CD4-positive, alpha-beta T cell (primary cell): ENCODE measurements around the gene PAFAH1B2. TPM values are rescaled to one million over a fixed set of nuclear protein-coding genes. Genes with fewer than 3 reads are reported as not detected.
"Not testable (repeated sequence)": the region's sequence is repeated elsewhere in the genome, so short reads cannot be mapped to it uniquely, and the experiment has no call there.

Experiments
- ATAC-seq: fragments of 200-7000 bp; cut with Tn5 transposase; one replicate; pipeline ENCODE4 v1.10.0; 2022; ENCODE audit warnings: mild to moderate bottlenecking; ENCODE audit not compliant: poor library complexity
- CTCF ChIA-PET: fragments of 350-600 bp; sonication (Branson Sonifier 250); formaldehyde crosslinking; loops from one replicate; lab custom pipeline; 2021; ENCODE audit warnings: antibody characterized with exemption, inconsistent platforms; lab: Charles Lee
- POLR2A ChIA-PET: fragments of 350-600 bp; sonication (Branson Sonifier 250); formaldehyde crosslinking; loops from one replicate; lab custom pipeline; 2021; ENCODE audit warnings: antibody characterized with exemption, inconsistent platforms; lab: Charles Lee
- DNase-seq, 14 experiments: peaks; one replicate each; pipeline ENCODE4 v3.0.0-alpha.2; 2013 to 2020; ENCODE audit warnings: mixed read lengths in 2 of 14
- H3K27ac ChIP-seq, 2 donors: one replicate each; pipeline versions ENCODE4 v1.5.1 to v1.7.0; 2013; ENCODE audit warnings: low read length in 2 of 2, low read depth in 1 of 2, mild to moderate bottlenecking in 1 of 2
- H3K27me3 ChIP-seq, 2 experiments: 1 replicate in 1 of 2; 2 replicates in 1 of 2; pipeline versions ENCODE4 v1.6.1 to v1.7.0; 2013; ENCODE audit warnings: low read length in 2 of 2, control low read depth in 1 of 2, mild to moderate bottlenecking in 1 of 2, moderate library complexity in 1 of 2; ENCODE audit not compliant: insufficient read depth in 2 of 2, control insufficient read depth in 1 of 2
- H3K36me3 ChIP-seq: one replicate; pipeline ENCODE4 v1.6.1; 2013; ENCODE audit warnings: low read length, control low read depth; ENCODE audit not compliant: insufficient read depth
- H3K4me1 ChIP-seq: one replicate; pipeline ENCODE4 v1.6.1; 2013; ENCODE audit warnings: low read length, control low read depth; ENCODE audit not compliant: insufficient read depth
- H3K4me3 ChIP-seq: one replicate; pipeline ENCODE4 v1.5.1; 2013; ENCODE audit warnings: mild to moderate bottlenecking, low read length, moderate library complexity
- H3K9me3 ChIP-seq, 2 experiments: 1 replicate in 1 of 2; 2 replicates in 1 of 2; pipeline versions ENCODE4 v1.6.1 to v1.7.0; 2013; ENCODE audit warnings: low read length in 2 of 2, mild to moderate bottlenecking in 2 of 2, control low read depth in 1 of 2, moderate library complexity in 1 of 2; ENCODE audit not compliant: control insufficient read depth in 1 of 2, insufficient read depth in 1 of 2
- H3K27ac Mint-ChIP-seq: one replicate; pipeline ENCODE4 v1.8.0; 2020; ENCODE audit warnings: mixed read lengths
- H3K27me3 Mint-ChIP-seq: one replicate; pipeline ENCODE4 v1.8.0; 2021; ENCODE audit warnings: mixed read lengths
- H3K36me3 Mint-ChIP-seq: one replicate; pipeline ENCODE4 v1.8.0; 2021; ENCODE audit warnings: low read depth, mixed read lengths
- H3K4me1 Mint-ChIP-seq: one replicate; pipeline ENCODE4 v1.8.0; 2021; ENCODE audit warnings: low read depth, mixed read lengths
- H3K4me3 Mint-ChIP-seq: one replicate; pipeline ENCODE4 v1.8.0; 2020; ENCODE audit warnings: mild to moderate bottlenecking, mixed read lengths
- H3K9me3 Mint-ChIP-seq: one replicate; pipeline ENCODE4 v1.8.0; 2020; ENCODE audit warnings: mixed read lengths
- CTCF ChIP-seq: fragments of 200-600 bp; IDR thresholded peaks from one replicate; pipeline ENCODE4 v1.8.0; 2022; ENCODE audit warnings: antibody characterized with exemption, mild to moderate bottlenecking
- intact Hi-C, 2 experiments: fragments of 100-400 bp; cut with DNase I in 1 of 2; cut with micrococcal nuclease in 1 of 2; formaldehyde crosslinking; loops; one replicate each; pipeline versions ENCODE4 v1.15.1 to v1.9.0; 2023 to 2025; cut with DNase I, micrococcal nuclease
- total RNA-seq, 174 experiments: library from RNA in 2 of 174; stranded (reverse) in 2 of 174; gene quantifications; one replicate each; pipeline ENCODE4 v1.2.3 and lab custom pipeline; 2021 to 2026

Gene PAFAH1B2
- total RNA-seq, 2 experiments from 2014 or later, result 44.3 to 45.6 TPM

GRCh38 chr11:117110294-117110950, 33.7 kb upstream of the PAFAH1B2 start:
- no peak for DNase-seq
- Mint-ChIP-seq H3K27me3 (no peaks in the 10 kb centered on the region), H3K27ac (no peak overlapping the region), H3K4me1 (no peaks in the 10 kb centered on the region), H3K9me3 (no peaks in the 10 kb centered on the region), H3K36me3 (no peaks in the 10 kb centered on the region), H3K4me3 (no peak overlapping the region)
- ChIA-PET POLR2A (no interaction called here), CTCF (interaction anchor here (1.3 kb wide), 1 partner anchor 275 kb away, joined by 3 read pairs; no protein-coding TSS in a partner anchor)
- Histone ChIP-seq H3K9me3 (peaks cover 0 to 3% of the 10 kb centered on the region in 2 experiments), H3K27me3 (no peaks in the 10 kb centered on the region), H3K36me3 (no peaks in the 10 kb centered on the region), H3K4me3 (no peak overlapping the region), H3K4me1 (peaks cover 6% of the 10 kb centered on the region), H3K27ac (no peak overlapping the region)
- TF ChIP-seq CTCF, result no peak
- intact Hi-C loops, result no loop called here
- no peak for ATAC-seq

- H3K4me1 Mint-ChIP-seq, H3K27ac ChIP-seq, H3K4me3 Mint-ChIP-seq, intact Hi-C loops, CTCF ChIA-PET, H3K4me3 ChIP-seq, H3K27me3 Mint-ChIP-seq, H3K36me3 ChIP-seq, ATAC-seq, H3K27ac Mint-ChIP-seq, H3K9me3 Mint-ChIP-seq, POLR2A ChIA-PET, DNase-seq, H3K4me1 ChIP-seq, H3K9me3 ChIP-seq, H3K27me3 ChIP-seq, H3K36me3 Mint-ChIP-seq: not testable (repeated sequence)
Observed at GRCh38 chr11:117112497-117112896, 31.6 kb upstream of the PAFAH1B2 start.

GRCh38 chr11:117112939-117113338, 31.1 kb upstream of the PAFAH1B2 start:
- ATAC-seq, POLR2A ChIA-PET, CTCF ChIA-PET, H3K27me3 Mint-ChIP-seq, H3K36me3 ChIP-seq, DNase-seq, H3K9me3 Mint-ChIP-seq, H3K27ac ChIP-seq, H3K27me3 ChIP-seq, H3K4me3 ChIP-seq, H3K36me3 Mint-ChIP-seq, H3K9me3 ChIP-seq, H3K27ac Mint-ChIP-seq, H3K4me3 Mint-ChIP-seq, H3K4me1 Mint-ChIP-seq, H3K4me1 ChIP-seq, intact Hi-C loops: not testable (repeated sequence)

GRCh38 chr11:117117681-117118080, 26.4 kb upstream of the PAFAH1B2 start:
- H3K4me1 Mint-ChIP-seq, result no peaks in the 10 kb centered on the region
- no peak overlapping the region for H3K27ac ChIP-seq
- H3K4me1 ChIP-seq, result no peaks in the 10 kb centered on the region
- ChIA-PET CTCF (no interaction called here), POLR2A (no interaction called here)
- H3K4me3 ChIP-seq, result no peak overlapping the region
- no peaks in the 10 kb centered on the region for H3K27me3 Mint-ChIP-seq
- no peaks in the 10 kb centered on the region for H3K9me3 ChIP-seq
- H3K27ac Mint-ChIP-seq, result no peak overlapping the region
- DNase-seq (no peak), ATAC-seq (no peak)
- no peaks in the 10 kb centered on the region for H3K36me3 Mint-ChIP-seq
- no peak for TF ChIP-seq CTCF
- H3K9me3 Mint-ChIP-seq, result no peaks in the 10 kb centered on the region
- H3K4me3 Mint-ChIP-seq, result no peak overlapping the region
- no peaks in the 10 kb centered on the region for H3K27me3 ChIP-seq
- intact Hi-C loops, result no loop called here
- H3K36me3 ChIP-seq, result no peaks in the 10 kb centered on the region
